Testis (tissue), 3 donors: ENCODE results near the gene ANKS1B. TPM values are rescaled to one million over a fixed set of nuclear protein-coding genes. Genes with fewer than 3 reads are reported as not detected.

Source experiments
- DNase-seq: peaks from one replicate; pipeline ENCODE4 v3.0.0-alpha.2; 2019
- H3K27ac ChIP-seq, 2 donors: fragments of 200-600 bp; sonication (generic); one replicate each; pipeline ENCODE4 v1.5.1; 2019
- H3K27me3 ChIP-seq: fragments of 200-600 bp; sonication (generic); one replicate; pipeline ENCODE4 v1.5.1; 2019
- H3K36me3 ChIP-seq: fragments of 200-600 bp; sonication (generic); one replicate; pipeline ENCODE4 v1.5.1; 2017; ENCODE audit warnings: low read depth; ENCODE audit errors: missing control alignments
- H3K4me1 ChIP-seq: fragments of 200-600 bp; sonication (generic); one replicate; pipeline ENCODE4 v1.5.1; 2019
- H3K4me3 ChIP-seq, 2 donors: fragments of 200-600 bp; sonication (generic); one replicate each; pipeline ENCODE4 v1.5.1; 2017 to 2019
- H3K9me3 ChIP-seq: fragments of 200-600 bp; sonication (generic); one replicate; pipeline ENCODE4 v1.5.1; 2017
- POLR2A ChIP-seq: fragments of 450-650 bp; IDR thresholded peaks from one replicate; pipeline ENCODE4 v1.6.1; 2017; ENCODE audit warnings: antibody characterized with exemption, mild to moderate bottlenecking, moderate library complexity
- WGBS, 2 donors: methylation state at CpG; one replicate each; pipeline ENCODE4 v1.1.5; 2018; 5-methylcytosine and 5-hydroxymethylcytosine counted together
- intact Hi-C: fragments of 100-400 bp; cut with DNase I; formaldehyde crosslinking; loops from one replicate; pipeline ENCODE4 v1.15.1; 2023; ENCODE audit warnings: low total_unique reads
- polyA plus RNA-seq: library from polyadenylated mRNA; stranded (reverse); fragments of 350-450 nt; fragmentation: Illumina TruSeq; extraction: RNeasy Lipid Tissue Mini Kit (QIAGEN cat#74804); gene quantifications from one replicate; pipeline ENCODE4 v1.2.3, GENCODE V29; 2014; ENCODE audit warnings: low read depth, low replicate concordance; ENCODE audit not compliant: insufficient read depth
- total RNA-seq, 2 donors: library from RNA; depleted of rRNA; stranded (reverse); fragments of >200 nt; gene quantifications; one replicate each; pipeline ENCODE4 v1.2.3, GENCODE V29; 2016
- TF ChIP-seq, protein P1 (sequence below), 3 experiments: fragments of 450-650 bp in 2 of 3; fragments of 200-600 bp in 1 of 3; sonication (generic) in 1 of 3; IDR thresholded peaks; one replicate each; pipeline ENCODE4 v1.5.1; 2016 to 2019; ENCODE audit warnings: antibody characterized with exemption in 3 of 3, mild to moderate bottlenecking in 2 of 3, moderate library complexity in 1 of 3

The ANKS1B gene
- total and polyA plus RNA-seq, 3 donors from 2014 or later = 26.8 to 58.2 (median 30.9) TPM

DNA sequence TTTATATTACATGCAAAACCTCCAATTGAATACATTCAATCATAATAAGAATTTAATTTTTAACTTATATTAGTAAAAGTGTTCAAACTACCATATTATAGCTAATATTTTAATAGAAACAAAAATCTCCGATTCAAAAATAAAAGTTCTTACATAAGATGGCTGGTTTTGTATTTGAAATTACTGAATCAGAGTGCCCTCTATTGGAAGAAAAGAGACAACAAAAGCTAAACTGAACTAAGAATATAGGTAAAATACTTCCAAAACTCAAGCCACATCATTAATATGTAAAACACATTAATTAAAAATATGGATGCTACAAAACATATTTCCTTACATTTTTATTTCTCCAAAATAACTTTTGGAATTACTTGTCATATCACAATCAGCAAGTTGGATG lies 216.9 kb downstream of the ANKS1B start:
- no peak for DNase-seq
- Histone ChIP-seq H3K4me3 (no peak overlapping the region), H3K4me1 (no peaks in the 10 kb centered on the region), H3K27me3 (no peaks in the 10 kb centered on the region), H3K9me3 (no peaks in the 10 kb centered on the region), H3K36me3 (no peaks in the 10 kb centered on the region), H3K27ac (no peak overlapping the region)
- TF ChIP-seq, protein P1, sequence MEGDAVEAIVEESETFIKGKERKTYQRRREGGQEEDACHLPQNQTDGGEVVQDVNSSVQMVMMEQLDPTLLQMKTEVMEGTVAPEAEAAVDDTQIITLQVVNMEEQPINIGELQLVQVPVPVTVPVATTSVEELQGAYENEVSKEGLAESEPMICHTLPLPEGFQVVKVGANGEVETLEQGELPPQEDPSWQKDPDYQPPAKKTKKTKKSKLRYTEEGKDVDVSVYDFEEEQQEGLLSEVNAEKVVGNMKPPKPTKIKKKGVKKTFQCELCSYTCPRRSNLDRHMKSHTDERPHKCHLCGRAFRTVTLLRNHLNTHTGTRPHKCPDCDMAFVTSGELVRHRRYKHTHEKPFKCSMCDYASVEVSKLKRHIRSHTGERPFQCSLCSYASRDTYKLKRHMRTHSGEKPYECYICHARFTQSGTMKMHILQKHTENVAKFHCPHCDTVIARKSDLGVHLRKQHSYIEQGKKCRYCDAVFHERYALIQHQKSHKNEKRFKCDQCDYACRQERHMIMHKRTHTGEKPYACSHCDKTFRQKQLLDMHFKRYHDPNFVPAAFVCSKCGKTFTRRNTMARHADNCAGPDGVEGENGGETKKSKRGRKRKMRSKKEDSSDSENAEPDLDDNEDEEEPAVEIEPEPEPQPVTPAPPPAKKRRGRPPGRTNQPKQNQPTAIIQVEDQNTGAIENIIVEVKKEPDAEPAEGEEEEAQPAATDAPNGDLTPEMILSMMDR (IDR thresholded peaks at IDR 0.05) = peak in 1 of 3 experiments; percentile 43
- no peak for TF ChIP-seq POLR2A
- WGBS, 2 donors = 21 to 42% methylated on average over 1 of the region's 1 CpG
- intact Hi-C loops = no loop called here

DNA sequence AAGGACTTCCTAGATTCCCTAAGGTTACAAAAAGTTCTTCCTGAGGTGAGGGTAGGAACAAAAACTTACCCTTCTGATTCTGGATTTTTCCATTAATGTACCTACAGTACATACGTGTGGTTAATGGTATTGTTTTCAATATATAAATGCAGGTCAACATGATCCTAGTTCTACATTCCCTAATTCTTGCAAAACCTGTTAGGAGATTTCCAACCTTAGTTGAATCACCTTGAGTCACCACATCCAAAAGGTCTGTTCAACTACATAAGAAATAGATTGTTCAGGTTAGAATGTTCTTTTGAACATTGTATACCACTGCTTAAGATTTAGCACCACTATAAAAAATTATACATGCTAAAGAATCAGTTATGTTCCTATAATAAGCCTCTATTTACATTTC lies 218.3 kb downstream of the ANKS1B start:
- Histone ChIP-seq H3K36me3 (no peaks in the 10 kb centered on the region), H3K4me1 (no peaks in the 10 kb centered on the region), H3K9me3 (no peaks in the 10 kb centered on the region), H3K27me3 (no peaks in the 10 kb centered on the region), H3K27ac (no peak overlapping the region), H3K4me3 (no peak overlapping the region)
- TF ChIP-seq POLR2A = no peak
- TF ChIP-seq, protein P1 (IDR thresholded peaks at IDR 0.05) = no peak
- intact Hi-C loops = no loop called here
- DNase-seq = no peak
- WGBS, 2 donors = 90 to 93% methylated on average over 1 of the region's 1 CpG

DNA sequence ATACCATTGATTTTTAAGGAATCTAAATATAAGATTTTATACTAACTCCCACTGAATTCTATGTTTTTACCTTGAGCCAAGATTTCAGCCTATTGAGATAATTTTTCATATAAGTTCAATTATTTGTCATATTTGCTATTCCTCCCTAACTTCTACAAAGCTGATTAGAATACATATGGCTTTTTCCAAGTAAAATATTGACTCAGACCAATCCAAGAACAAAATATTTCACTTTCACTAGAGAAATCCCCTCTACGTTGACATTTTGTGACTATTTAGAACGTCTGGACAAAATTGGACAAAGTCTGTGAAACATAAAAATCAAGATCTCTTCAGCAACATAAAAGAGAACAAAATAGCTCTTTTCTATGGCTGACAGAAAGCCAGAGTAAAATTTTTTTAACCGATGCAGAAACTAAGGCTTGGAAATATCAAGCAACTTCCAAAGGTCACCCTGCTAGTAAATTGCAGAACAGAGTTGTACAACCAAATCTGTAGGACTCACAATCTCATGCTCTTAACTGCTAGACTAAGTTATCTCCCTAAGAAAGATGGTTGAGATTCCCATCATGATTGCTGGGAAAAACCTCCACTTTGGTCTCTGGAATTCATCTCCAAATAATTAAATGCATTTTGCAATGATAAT lies 219.1 kb downstream of the ANKS1B start:
- H3K9me3 ChIP-seq = no peaks in the 10 kb centered on the region
- no peak for DNase-seq
- 32 to 40% methylated on average over 3 of the region's 3 CpGs for WGBS, 2 donors
- H3K27ac ChIP-seq = no peak overlapping the region
- no peaks in the 10 kb centered on the region for H3K4me1 ChIP-seq
- H3K27me3 ChIP-seq = no peaks in the 10 kb centered on the region
- no peak overlapping the region for H3K4me3 ChIP-seq
- intact Hi-C loops = no loop called here
- no peaks in the 10 kb centered on the region for H3K36me3 ChIP-seq
- TF ChIP-seq, protein P1 (IDR thresholded peaks at IDR 0.05) = no peak
- no peak for TF ChIP-seq POLR2A

DNA sequence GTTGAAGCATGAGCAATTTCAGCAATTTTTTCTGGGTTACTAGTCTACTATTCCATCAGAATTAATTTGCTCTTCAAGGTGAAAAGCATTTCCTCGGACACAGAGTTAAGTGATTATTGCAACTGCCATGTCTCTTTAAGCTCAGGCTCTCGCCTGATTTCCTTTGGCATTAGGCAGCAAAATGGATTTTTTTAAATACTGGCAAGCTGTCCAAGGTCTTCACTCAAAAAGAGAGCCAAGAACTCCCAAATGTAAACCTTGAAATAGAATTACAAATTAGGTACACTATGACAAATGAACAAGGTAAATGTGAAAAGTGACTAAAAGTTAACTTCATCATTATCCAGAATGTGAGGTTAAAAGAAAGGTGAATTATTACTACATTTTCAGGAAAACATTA lies 225.3 kb downstream of the ANKS1B start:
- H3K27me3 ChIP-seq = no peaks in the 10 kb centered on the region
- TF ChIP-seq, protein P1 (IDR thresholded peaks at IDR 0.05) = no peak
- TF ChIP-seq POLR2A = no peak
- no peaks in the 10 kb centered on the region for H3K9me3 ChIP-seq
- H3K36me3 ChIP-seq = no peaks in the 10 kb centered on the region
- no peak for DNase-seq
- WGBS, 2 donors = 21 to 37% methylated on average over 2 of the region's 2 CpGs
- no peak overlapping the region for H3K27ac ChIP-seq
- H3K4me3 ChIP-seq = no peak overlapping the region
- intact Hi-C loops = no loop called here
- no peaks in the 10 kb centered on the region for H3K4me1 ChIP-seq

DNA sequence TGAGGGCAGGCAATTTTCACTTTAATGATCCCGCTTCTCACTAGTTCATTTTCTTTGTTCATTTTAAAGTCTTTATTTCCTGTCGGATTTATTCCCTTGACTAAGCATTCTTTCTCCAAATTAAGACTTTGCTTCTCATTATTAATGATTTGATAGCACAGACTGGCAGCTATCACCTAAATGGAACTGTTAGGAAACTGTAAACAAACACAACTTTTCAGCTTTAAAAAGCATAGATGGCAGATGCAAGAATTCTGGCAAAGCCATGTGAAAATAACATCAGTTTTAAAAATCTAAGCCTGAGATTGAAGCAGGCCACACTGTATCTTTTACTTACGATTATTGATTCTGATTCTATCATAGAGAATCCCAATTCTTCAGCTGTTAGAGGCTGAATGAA lies 225.7 kb downstream of the ANKS1B start:
- WGBS, 2 donors = 76 to 79% methylated on average over 3 of the region's 3 CpGs
- no peak for DNase-seq
- H3K36me3 ChIP-seq = no peaks in the 10 kb centered on the region
- no peaks in the 10 kb centered on the region for H3K4me1 ChIP-seq
- no peaks in the 10 kb centered on the region for H3K9me3 ChIP-seq
- no peak overlapping the region for H3K27ac ChIP-seq
- H3K4me3 ChIP-seq = no peak overlapping the region
- intact Hi-C loops = no loop called here
- TF ChIP-seq, protein P1 (IDR thresholded peaks at IDR 0.05) = no peak
- no peak for TF ChIP-seq POLR2A
- no peaks in the 10 kb centered on the region for H3K27me3 ChIP-seq
